AG10803 (cell line): ENCODE data around the gene TNFAIP3.

Source experiments
- DNase-seq: peaks from one replicate; pipeline ENCODE4 v3.0.0; 2010; ENCODE audit warnings: low read depth
- H3K4me3 ChIP-seq: 2 replicates; pipeline ENCODE4 v1.5.1; 2011; ENCODE audit warnings: mild to moderate bottlenecking, low read length, control low read depth
- TF ChIP-seq, protein P1 (sequence below): conservative IDR thresholded peaks from 2 replicates; pipeline ENCODE4 v1.5.1; 2011; ENCODE audit warnings: mild to moderate bottlenecking, low read length, control low read depth, inconsistent platforms

TNFAIP3 gene

GRCh38 chr6:137913434-137913833, 46.4 kb downstream of the TNFAIP3 start:
- DNase-seq, result no peak
- H3K4me3 ChIP-seq, result no peak overlapping the region
- TF ChIP-seq, protein P1, sequence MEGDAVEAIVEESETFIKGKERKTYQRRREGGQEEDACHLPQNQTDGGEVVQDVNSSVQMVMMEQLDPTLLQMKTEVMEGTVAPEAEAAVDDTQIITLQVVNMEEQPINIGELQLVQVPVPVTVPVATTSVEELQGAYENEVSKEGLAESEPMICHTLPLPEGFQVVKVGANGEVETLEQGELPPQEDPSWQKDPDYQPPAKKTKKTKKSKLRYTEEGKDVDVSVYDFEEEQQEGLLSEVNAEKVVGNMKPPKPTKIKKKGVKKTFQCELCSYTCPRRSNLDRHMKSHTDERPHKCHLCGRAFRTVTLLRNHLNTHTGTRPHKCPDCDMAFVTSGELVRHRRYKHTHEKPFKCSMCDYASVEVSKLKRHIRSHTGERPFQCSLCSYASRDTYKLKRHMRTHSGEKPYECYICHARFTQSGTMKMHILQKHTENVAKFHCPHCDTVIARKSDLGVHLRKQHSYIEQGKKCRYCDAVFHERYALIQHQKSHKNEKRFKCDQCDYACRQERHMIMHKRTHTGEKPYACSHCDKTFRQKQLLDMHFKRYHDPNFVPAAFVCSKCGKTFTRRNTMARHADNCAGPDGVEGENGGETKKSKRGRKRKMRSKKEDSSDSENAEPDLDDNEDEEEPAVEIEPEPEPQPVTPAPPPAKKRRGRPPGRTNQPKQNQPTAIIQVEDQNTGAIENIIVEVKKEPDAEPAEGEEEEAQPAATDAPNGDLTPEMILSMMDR, result no peak

GRCh38 chr6:137913996-137914529, 47.0 kb downstream of the TNFAIP3 start:
- no peak overlapping the region for H3K4me3 ChIP-seq
- TF ChIP-seq, protein P1, result no peak
- DNase-seq, result no peak

GRCh38 chr6:137914530-137915193, 47.6 kb downstream of the TNFAIP3 start:
- no peak overlapping the region for H3K4me3 ChIP-seq
- DNase-seq, result no peak
- TF ChIP-seq, protein P1, result no peak

DNA sequence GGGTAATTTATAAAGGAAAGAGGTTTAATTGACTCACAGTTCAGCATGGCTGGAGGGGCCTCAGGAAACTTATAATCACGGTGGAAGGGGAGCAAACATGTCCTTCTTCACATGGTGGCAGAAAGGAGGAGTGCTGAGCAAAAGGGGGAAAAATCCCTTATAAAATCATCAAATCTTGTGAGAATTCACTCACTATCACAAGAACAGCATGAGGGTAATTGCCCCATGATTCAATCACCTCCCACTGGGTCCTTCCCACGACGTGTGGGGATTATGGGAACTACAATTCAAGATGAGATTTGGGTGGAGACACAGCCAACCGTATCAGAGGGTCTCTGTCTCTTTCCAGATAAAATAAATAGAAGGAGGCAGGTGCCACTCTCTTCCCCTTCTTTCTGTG, 48.7 kb downstream of the TNFAIP3 start:
- no peak overlapping the region for H3K4me3 ChIP-seq
- DNase-seq, result no peak
- TF ChIP-seq, protein P1, result no peak

DNA sequence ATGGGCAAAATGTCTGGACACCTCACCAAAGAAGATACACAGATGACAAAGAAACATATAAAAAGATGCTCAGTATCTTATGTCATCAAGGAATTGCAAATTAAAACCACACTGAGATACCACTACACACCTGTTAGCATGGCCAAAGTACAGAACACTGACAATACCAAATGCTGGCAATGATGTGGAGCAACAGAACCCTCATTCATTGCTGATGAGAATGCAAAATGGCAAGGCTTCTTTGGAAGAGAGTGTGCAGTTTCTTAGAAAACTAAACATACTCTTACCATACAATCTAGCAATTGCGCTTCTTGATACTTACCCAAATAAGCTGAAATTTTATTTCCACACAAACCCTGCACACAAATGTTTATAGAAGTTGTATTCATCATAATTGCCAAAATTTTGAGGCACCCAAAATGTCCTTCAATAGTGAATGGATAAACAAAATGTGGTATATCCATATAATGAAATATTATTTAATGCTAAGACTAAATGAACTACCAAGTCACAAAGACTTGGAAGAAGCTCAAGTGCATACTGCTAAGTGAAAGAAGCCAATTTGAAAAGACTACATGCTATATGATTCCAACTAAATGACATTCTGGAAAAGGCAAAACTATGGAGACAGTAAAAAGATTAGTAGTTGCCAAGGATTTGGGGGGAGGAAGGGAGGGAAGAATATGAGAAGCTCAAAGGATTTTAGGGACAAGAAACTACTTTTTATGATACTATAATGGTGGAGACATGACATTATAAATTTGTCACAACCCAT, 50.7 kb downstream of the TNFAIP3 start:
- no peak overlapping the region for H3K4me3 ChIP-seq
- DNase-seq, result no peak
- TF ChIP-seq, protein P1, result no peak

DNA sequence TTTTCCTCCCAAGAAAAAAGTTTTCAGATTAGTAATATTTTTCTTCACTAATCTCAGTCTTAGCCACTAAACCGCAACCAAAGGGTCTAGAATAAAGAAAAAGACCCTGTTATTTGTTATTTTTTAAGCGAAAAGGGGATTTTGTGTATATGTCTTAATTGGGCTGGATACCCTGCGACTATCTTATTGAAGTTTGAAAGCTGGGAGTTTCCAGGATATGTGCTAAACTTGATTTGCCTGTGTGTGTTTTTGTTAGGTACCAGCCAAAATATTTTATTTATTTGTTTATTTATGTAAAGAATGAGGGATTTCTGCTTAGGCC, 52.4 kb downstream of the TNFAIP3 start:
- no peak for DNase-seq
- TF ChIP-seq, protein P1, result no peak
- no peak overlapping the region for H3K4me3 ChIP-seq
